Activated CD8-positive, alpha-beta memory T cell treated with anti-CD3 and anti-CD28 coated beads for 24 hours (primary cell): ENCODE results near the gene ERG.
A peak's percentile ranks its signal among the peaks of the same experiment; 100 is the strongest.

ENCODE experiments used
- DNase-seq: peaks from one replicate; pipeline ENCODE4 v3.0.0-alpha.2; 2020

The ERG gene

DNA sequence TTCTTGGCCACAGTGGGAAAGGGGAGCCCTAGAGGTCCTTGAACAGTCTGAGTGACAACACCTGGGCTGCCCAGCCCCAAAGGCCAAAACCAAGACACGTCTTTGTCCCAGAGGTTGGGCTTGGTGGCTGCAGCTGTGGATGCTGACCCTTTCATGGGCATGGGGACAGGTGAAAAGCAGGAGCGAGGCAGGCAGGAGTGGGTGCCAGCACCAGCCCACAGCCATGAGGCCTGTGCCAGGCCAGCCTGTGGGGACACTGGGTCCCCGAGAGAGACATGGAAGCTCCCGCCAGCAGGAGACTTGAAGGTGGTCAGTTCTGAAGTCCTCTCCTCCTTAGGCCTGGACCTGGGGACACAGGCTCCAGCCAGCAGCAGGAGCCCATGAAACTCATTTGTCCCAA is 142.9 kb downstream of the ERG start:
- DNase-seq: no peak

- DNase-seq: no peak
Observed at GRCh38 chr21:38354746-38355145, 143.5 kb downstream of the ERG start.

DNA sequence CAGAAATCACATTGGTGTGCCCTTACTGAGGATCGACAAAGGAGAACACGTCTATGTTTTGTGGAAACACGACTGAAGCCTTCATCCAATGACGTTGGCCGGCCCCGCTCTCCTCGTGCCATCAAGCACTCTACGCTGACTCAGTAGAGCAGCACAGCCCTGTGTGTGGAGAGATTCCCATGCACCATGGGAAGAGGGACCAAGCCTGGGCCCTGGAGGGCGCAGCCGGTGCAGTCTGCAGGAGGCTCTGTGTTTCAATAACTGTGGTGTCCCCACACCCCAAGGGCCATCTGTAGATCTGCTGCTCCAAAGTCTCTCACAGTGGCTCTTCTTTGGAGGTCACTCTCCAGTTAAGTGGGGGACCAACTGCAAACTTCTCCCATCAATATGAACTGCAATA is 144.0 kb downstream of the ERG start:
- DNase-seq: no peak

- no peak for DNase-seq
Observed at GRCh38 chr21:38352536-38353219, 145.6 kb downstream of the ERG start.

- no peak for DNase-seq
Observed at GRCh38 chr21:38351961-38352521, 146.2 kb downstream of the ERG start.

- no peak for DNase-seq
Observed at GRCh38 chr21:38351176-38351959, 146.9 kb downstream of the ERG start.

GRCh38 chr21:38350684-38351083 is 147.6 kb downstream of the ERG start:
- no peak for DNase-seq

DNA sequence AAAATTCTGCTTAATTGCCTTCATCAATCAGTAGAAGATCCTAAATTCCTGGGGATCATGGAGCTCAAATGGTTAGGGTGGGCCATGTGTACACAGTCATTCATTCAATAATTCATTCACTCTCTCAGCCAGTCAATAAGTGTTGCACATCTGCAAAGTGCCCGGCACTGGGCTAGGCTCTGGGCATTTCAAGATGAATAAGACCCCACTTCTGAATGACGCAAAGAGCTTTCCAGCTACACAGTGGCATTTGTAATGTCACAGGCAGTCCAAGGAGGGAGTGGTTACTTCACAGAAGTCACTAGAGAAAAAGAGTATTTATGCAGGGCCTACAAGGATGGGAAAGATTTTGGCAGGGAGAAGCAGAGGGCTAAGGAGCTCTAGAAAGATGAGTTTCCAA is 148.3 kb downstream of the ERG start:
- DNase-seq: no peak

DNA sequence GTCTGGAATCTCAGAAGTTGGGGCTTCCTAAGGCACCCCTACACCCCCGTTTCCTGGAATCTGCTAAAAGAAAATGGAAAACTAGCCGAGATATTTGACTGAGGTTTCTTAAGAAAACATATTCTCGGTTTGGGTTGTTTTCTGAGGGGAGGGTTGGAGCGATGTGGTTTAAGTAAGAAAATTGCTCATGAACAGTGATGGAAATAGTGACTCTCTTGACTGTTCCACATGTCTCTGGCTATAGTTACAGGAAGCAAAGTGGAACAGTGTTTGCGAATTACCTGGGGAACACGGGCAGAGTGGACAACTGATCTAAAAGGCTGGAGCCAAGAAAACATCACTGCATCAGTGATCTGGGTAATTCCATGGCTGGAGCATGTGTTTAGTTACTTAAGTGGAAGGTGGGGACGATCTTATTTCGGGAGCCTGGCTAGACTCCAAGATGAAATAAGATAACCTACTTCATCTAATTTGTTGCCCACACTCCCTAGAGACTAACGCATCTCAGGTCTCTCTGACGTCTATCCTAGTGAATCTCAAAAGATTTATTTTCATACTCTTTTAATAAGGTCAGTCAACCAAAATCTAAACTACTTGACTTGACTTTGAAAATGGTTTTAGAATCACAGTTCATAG is 149.0 kb downstream of the ERG start:
- DNase-seq: no peak

GRCh38 chr21:38346286-38346685 is 152.0 kb downstream of the ERG start:
- DNase-seq: peak; percentile 5

- DNase-seq: no peak
Observed at GRCh38 chr21:38343691-38344090, 154.6 kb downstream of the ERG start.

- no peak for DNase-seq
Observed at GRCh38 chr21:38342739-38343138, 155.5 kb downstream of the ERG start.

DNA sequence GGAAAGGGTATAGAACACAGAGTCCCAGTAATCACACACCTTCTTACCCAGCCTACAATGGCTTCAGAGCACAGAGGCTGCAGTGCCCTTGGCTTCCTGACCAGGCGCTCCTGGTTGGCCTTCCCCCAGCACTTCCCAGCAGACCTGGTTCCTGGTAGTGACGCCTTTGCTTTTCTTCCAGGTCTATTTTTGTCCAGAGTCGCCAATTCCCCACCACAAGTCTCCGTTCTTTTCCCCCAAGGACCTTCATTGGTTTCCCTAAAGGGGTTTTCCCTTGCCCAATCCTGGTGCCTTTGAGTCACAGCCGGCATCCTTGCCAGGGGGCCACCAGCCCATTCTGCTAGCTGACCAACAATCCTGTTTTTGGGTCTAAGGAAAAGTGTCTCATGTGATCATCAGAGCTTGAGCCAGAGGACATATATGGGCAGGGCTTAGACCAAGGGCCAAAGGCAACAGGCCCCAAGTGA is 156.7 kb downstream of the ERG start:
- no peak for DNase-seq

DNA sequence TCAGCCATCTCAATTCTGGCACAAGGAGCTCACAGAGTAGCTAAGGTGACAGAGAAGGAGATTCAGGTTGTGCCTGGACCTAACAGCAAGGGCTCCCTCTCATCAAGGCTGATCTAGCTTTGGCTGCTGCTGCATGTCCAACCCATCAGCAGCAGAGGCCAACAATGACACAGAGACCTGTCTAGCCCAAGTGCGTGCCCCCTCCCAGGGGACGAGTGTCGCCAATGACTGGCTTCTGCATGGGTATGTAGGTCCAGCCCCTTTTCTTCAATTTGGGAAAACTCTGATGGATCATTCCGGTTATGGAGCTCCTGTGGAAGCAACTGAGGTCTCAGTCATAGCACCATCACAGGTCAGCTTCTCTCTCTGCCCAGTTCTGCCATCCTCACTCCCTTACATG is 158.1 kb downstream of the ERG start:
- DNase-seq: peak; percentile 26

GRCh38 chr21:38337793-38338192 is 160.5 kb downstream of the ERG start:
- DNase-seq: no peak

DNA sequence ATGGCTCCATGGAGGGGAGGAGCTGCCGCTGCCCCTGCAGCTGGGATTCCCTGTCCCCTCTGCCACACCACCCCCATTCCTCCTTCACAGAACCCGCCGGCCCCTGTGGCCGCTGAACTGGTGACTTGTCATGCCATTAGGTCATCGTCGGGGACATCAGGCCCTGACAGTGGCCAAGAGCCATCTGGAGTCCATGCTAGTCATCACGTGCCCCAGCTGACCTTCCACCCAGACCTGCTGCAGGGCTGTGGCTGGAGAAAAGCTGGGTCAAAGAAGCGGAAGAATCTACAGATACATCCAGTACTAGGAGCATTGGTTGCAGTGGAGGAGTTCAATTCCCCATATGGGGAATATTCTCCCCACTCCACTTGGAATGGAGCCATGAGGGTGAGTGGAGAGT is 163.4 kb downstream of the ERG start:
- DNase-seq: peak; percentile 50

DNA sequence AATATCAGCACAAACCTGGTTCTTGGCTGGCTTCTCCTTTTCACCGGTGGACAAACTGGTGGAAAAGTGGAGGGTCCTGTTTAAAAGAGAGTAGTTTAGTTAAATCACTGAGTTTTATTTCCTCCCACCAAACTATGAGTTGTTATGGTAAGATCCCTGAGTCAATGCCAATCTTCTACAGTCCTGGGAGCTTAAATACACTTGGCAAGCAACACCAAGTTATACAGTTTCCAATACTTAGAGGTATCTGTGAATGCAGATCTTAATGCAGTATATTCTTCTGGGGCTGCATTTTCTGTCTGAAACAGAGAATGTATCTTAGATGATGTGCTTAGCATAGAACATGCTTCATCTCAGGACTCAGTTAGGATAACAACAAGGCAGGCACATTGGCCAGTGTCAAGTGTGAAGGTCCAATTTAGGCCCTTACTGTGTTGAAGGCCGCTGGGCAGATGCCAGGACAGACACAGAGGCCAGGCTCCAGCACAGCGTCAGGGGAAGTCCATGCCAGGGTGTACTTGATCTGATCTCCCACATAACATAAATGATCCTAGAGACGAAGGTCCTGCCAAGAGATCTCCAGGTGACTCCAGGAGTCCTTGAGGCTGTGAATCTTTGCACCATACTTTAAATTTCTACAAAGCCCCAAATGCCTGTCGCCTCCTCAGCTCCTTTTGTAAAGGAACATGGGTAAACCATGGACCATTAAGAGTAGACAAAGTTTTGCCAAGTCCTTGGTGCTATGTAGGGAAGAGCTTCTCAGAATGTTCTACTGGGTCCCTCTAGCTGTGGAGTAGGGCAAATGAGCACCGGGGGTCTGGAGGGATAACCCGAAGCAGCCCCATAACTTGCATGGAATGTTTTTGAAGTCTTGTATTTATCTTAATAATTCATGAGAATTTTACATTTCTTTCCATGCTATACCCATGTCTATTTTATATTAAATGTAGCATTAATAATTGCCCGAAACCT is 164.7 kb downstream of the ERG start:
- peak; percentile 17 for DNase-seq

GRCh38 chr21:38330666-38331065 is 167.6 kb downstream of the ERG start:
- no peak for DNase-seq
